ENCODE results near the gene PTPN23.
"Not testable (repeated sequence)": the region's sequence is repeated elsewhere in the genome, so short reads cannot be mapped to it uniquely, and the experiment has no call there.

Gene PTPN23

DNA sequence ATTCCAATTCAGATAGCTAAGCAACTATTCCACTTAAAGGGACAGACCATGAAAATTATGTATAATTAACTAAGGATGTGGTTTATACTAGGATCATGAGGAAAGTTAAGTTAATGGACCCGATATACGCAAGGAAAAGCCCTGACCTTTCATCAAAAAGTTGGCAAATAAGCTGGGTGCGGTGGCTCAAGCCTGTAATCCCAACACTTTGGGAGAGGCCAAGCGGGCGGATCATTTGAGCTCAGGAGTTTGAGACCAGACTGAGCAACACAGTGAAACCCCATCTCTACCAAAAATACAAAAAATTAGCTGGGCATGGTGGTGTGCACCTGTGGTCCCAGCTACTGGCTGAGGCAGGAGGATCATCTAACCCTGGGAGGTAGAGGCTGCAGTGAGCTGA is 55.4 kb downstream of the PTPN23 start:
- no peak for DNase-seq (ENCODE audit: low read depth in 2 of 3, low spot score in 2 of 3)

DNA sequence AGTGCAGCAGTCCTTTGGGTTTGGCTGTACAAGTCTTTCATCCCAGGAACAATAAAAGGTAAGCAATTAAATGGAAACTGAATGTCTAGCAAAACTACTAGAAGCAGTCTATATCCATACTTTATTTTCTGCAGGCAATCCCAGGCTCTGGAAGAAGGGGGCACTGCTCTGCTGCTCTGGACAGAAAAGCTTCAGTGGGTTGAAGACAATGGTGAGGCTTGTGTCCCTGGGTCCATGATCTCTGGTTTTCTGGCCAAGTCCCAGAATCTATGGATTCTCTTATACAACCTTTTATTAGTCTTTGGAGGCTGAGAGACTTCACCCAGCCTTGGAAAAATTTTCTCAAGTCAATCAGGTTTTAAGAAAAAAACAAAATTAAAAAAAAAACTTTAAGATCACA is 59.3 kb downstream of the PTPN23 start:
- DNase-seq (ENCODE audit: low read depth in 2 of 3, low spot score in 2 of 3) = no peak

DNA sequence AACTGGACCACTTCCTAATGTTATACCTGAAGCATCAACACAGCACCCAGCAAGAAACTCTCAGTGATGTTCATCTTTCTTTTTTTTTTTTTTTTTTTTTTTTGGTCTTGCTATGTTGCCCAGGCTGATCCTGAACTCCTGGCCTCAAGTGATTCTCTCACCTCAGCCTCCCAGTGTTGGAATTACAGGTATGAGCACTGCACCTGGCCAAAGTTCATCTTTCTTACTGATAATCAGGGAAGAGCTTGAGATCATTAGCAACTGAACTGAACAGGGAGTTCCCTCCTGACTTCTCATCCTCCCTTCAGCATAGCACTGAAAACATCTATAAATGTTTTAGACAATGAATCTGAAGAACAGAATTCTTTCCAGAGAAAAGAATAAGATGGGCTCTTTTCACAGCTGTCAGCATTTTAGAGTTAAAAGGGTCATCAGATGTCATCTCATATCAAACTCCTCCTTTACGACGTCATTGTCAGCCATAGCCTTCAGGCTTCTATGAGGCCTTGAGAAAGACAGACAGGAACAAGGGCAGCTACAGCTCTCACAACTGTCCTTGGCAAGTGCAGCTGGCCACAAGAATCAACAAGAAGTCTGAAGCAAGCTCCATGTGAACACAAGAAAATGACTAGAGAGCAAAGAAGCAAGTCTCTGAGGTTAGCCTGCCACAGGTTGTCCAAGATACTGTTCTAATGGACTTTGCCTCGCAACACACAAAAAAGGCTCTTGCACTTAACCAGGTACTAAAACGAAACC is 61.2 kb downstream of the PTPN23 start:
- DNase-seq (ENCODE audit: low read depth in 2 of 3, low spot score in 2 of 3) = no peak

DNA sequence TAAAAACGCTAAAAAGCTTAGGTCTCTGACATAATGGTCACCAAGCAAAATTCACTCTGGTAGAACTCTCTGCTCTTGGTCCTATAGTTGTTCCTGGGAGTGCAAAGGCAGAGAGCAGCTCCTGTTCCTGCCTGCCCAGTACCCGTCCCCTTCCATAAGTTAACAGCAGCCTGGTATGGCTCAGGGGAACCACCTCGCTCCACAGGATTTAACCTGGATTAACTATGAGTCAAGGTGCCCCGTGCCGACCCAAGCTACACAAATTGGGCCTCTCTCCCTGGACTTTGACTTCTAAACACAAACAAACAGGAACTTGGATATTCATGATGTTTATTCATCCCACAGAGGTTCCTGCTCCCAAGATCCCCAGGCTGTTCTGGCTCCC is 62.8 kb downstream of the PTPN23 start:
- no peak for DNase-seq (ENCODE audit: low read depth in 2 of 3, low spot score in 2 of 3)

DNA sequence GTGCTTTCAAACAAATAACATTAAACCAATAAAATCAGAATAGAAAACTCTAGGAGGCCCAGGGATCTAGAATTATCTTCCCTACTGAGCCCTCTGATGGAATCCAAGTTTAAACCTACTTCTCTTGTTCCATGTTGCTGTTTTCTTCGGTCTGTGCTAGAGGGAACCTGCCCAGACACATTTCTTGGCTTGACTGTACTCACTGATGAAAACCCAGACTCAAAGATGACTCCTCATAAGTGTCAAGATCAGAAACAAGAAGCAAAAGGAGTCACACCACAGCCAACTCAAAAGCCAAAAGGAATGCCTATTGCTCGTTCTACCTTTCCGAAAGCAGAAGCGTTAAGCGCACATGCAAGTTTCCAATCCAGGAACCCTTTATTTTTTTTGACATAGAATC is 63.3 kb downstream of the PTPN23 start:
- no peak for DNase-seq (ENCODE audit: low read depth in 2 of 3, low spot score in 2 of 3)

DNA sequence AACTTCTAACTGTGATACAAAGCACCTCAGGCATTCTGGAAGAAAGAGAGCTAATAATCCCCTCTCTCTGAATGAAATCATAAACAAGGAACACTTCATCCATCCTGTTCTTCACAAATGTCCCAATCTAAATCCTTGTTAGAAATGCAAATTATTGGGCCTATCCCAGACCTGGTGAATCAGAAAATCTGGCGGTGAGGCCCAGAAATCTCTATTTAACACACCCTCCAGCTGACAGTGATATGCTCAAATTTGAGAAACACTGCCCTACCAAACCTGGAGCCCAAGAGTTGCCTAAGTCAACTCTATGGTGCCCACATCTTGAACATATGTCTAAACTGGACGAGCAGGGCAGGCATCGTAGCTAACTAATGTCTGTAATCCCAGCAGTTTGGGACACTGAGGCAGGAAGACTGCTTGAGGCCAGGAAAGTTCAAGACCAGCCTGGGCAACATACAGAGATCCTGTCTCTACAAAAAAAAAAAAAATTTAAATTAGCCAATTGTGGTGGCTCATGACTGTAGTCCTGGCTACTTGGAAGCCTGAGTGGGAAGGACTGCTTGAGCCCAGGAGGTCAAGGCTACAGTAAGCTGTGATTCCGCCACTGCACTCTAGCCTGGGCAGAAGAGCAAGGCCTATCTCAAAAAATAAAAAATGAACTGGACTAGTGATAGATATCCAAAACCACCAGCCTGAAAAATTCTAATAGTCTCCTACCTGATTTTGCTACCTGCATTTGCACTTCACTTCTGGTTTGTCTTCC is 71.8 kb downstream of the PTPN23 start:
- no peak for DNase-seq (ENCODE audit: low read depth in 2 of 3, low spot score in 2 of 3)

DNA sequence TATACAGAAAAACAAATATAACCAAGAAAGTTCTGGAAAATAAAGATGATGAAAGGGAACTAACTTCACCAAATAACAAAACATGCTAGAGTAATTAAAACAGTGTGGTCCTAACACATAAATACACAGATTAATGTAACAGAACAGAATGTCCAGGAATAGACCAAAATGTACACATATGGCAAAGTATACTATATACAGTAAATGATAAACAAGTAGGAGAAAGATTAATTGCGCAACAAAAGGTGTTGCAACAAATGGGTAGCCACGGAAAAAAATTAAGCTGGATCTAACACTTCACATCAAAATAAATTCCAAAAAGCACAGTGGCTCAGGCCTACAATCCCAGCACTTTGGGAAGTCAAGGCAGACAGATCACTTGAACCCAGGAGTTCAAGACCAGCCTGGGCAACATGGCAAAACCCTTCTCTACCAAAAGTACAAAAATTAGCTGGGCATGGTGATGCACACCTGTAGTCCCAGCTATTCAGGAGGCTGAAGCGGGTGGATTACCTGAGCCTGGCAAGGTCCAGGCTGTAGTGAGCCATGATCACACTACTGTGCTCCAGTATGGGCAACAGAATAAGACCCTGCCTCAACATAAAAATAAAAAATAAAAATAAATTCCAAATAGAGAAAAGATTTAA is 75.1 kb downstream of the PTPN23 start:
- no peak for DNase-seq (ENCODE audit: low read depth in 2 of 3, low spot score in 2 of 3)

DNA sequence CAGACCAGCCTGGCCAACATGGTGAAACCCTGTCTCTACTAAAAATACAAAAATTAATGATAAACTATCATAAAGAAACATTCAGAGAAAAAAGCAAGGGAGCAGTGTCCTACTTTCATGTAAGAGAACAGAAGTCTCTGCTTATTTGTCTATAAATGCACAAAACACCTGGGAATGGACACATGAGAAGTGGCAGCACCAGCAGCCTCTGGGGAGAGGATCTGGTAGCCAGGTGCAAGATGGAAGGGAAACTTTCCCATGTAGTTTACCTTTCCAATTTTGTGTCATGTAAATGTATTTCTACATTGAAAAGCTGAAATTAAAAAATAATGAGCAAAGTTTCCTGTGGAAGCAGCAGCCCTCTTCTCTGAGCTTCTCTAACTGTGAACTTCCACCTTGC is 76.2 kb downstream of the PTPN23 start:
- DNase-seq (ENCODE audit: low read depth in 2 of 3, low spot score in 2 of 3) = no peak

DNA sequence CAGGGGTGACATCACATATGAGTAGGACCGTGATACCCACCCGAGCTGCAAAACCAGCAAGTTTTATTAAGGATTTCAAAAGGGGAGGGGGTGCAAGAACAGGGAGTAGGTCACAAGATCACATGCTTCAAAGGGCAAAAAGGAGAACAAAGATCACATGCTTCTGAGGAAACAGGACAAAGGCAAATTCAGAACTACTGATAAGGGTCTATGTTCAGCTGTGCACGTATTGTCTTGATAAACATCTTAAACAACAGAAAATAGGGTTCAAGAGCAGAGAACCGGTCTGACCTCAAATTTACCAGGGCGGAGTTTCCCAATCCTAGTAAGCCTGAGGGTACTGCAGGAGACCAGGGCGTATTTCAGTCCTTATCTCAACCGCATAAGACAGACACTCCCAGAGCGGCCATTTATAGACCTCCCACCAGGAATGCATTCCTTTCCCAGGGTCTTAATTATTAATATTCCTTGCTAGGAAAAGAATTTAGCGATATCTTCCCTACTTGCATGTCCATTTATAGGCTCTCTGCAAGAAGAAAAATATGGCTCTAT is 78.8 kb downstream of the PTPN23 start:
- not testable (repeated sequence) for DNase-seq (ENCODE audit: low read depth in 2 of 3, low spot score in 2 of 3)
